IMR-90 (cell line): ENCODE data around the gene BRD8. TPM values are rescaled to one million over a fixed set of nuclear protein-coding genes. Genes with fewer than 3 reads are reported as not detected.

Experiments used
- ATAC-seq: fragments of 200-7000 bp; cut with Tn5 transposase; 2 replicates; pipeline ENCODE4 v1.9.1; 2020; ENCODE audit warnings: low read depth, mild to moderate bottlenecking, moderate library complexity
- BruUV-seq: library from RNA; stranded (reverse); fragments of 400-500 nt; replicated peaks from 2 replicates; lab custom pipeline; 2021; lab: Mats Ljungman, UMichigan
- CTCF ChIA-PET: fragments of 300-600 bp; formaldehyde crosslinking; extraction: SDS; loops from one replicate; lab custom pipeline; 2021; ENCODE audit warnings: antibody characterized with exemption; lab: Yijun Ruan, JAX
- POLR2A ChIA-PET: fragments of 300-600 bp; sonication (Branson Sonifier 250); formaldehyde crosslinking; loops from one replicate; lab custom pipeline; 2022; ENCODE audit warnings: antibody characterized with exemption; ENCODE audit not compliant: unreplicated experiment; lab: Charles Lee
- DNase-seq: peaks from one replicate; pipeline ENCODE4 v3.0.0; 2013
- H2AFZ ChIP-seq: replicated peaks from 2 replicates; pipeline ENCODE3; 2013; ENCODE audit warnings: low read length, mild to moderate bottlenecking; ENCODE audit not compliant: poor library complexity
- H2AK5ac ChIP-seq: 2 replicates; pipeline ENCODE4 v1.6.1; 2013; ENCODE audit warnings: low read depth, low read length, inconsistent platforms
- H2AK9ac ChIP-seq: replicated peaks from 2 replicates; pipeline ENCODE3; 2013; ENCODE audit warnings: mild to moderate bottlenecking, low read depth, low read length, moderate library complexity; ENCODE audit not compliant: poor library complexity
- H2BK120ac ChIP-seq: 2 replicates; pipeline ENCODE4 v1.6.1; 2013; ENCODE audit warnings: low read depth, low read length, inconsistent platforms
- H2BK15ac ChIP-seq: 3 replicates; pipeline ENCODE4 v1.6.1; 2013; ENCODE audit warnings: low read depth, low read length, inconsistent platforms
- H2BK20ac ChIP-seq: 2 replicates; pipeline ENCODE4 v1.6.1; 2013; ENCODE audit warnings: low read depth, mild to moderate bottlenecking, inconsistent platforms, low read length, moderate library complexity
- H2BK5ac ChIP-seq: 2 replicates; pipeline ENCODE4 v1.6.1; 2013; ENCODE audit warnings: mild to moderate bottlenecking, low read depth, low read length, inconsistent platforms; ENCODE audit not compliant: poor library complexity, severe bottlenecking
- H3K14ac ChIP-seq: replicated peaks from 2 replicates; pipeline ENCODE4 v1.6.1; 2013; ENCODE audit warnings: low read depth, low read length, inconsistent platforms
- H3K18ac ChIP-seq: 2 replicates; pipeline ENCODE4 v1.6.1; 2013; ENCODE audit warnings: low read depth, low read length, control low read depth
- H3K23ac ChIP-seq: 2 replicates; pipeline ENCODE4 v1.6.1; 2013; ENCODE audit warnings: low read depth, low read length, inconsistent platforms
- H3K27ac ChIP-seq: 2 replicates; pipeline ENCODE4 v1.5.1; 2013; ENCODE audit warnings: mild to moderate bottlenecking, control low read depth, low read length; ENCODE audit not compliant: insufficient read depth
- H3K27me3 ChIP-seq: 2 replicates; pipeline ENCODE4 v1.6.1; 2013; ENCODE audit warnings: low read length; ENCODE audit not compliant: control insufficient read depth, insufficient read depth
- H3K36me3 ChIP-seq: 2 replicates; pipeline ENCODE4 v1.6.1; 2013; ENCODE audit warnings: low read length, mixed read lengths; ENCODE audit not compliant: control insufficient read depth, insufficient read depth
- H3K4ac ChIP-seq: 2 replicates; pipeline ENCODE4 v1.6.1; 2013; ENCODE audit warnings: low read depth, low read length, inconsistent platforms
- H3K4me1 ChIP-seq: 2 replicates; pipeline ENCODE4 v1.6.1; 2013; ENCODE audit warnings: low read length, mixed read lengths; ENCODE audit not compliant: control insufficient read depth, insufficient read depth
- H3K4me2 ChIP-seq: 2 replicates; pipeline ENCODE4 v1.6.1; 2013; ENCODE audit warnings: low read depth, mild to moderate bottlenecking, control low read depth, low read length, moderate library complexity
- H3K4me3 ChIP-seq: 2 replicates; pipeline ENCODE4 v1.5.1; 2013; ENCODE audit warnings: low read depth, mild to moderate bottlenecking, control low read depth, low read length, moderate library complexity; ENCODE audit not compliant: insufficient read depth
- H3K56ac ChIP-seq: 2 replicates; pipeline ENCODE4 v1.6.1; 2013; ENCODE audit warnings: low read length, inconsistent platforms; ENCODE audit not compliant: insufficient read depth; ENCODE audit errors: extremely low read depth
- H3K79me1 ChIP-seq, 2 experiments: 2 replicates each; pipeline ENCODE4 v1.6.1; 2013; ENCODE audit warnings: low read length in 2 of 2, inconsistent platforms in 1 of 2, low read depth in 1 of 2
- H3K9ac ChIP-seq: 2 replicates; pipeline ENCODE4 v1.6.1; 2013; ENCODE audit warnings: low read depth, low read length, control low read depth
- H3K9me1 ChIP-seq: 2 replicates; pipeline ENCODE4 v1.6.1; 2013; ENCODE audit warnings: low read length, inconsistent platforms; ENCODE audit not compliant: insufficient read depth
- H3K9me3 ChIP-seq: 2 replicates; pipeline ENCODE4 v1.6.1; 2013; ENCODE audit warnings: low read length; ENCODE audit not compliant: control insufficient read depth, insufficient read depth
- H4K20me1 ChIP-seq: 2 replicates; pipeline ENCODE4 v1.6.1; 2013; ENCODE audit warnings: low read length, inconsistent platforms; ENCODE audit not compliant: insufficient read depth
- H4K5ac ChIP-seq: 2 replicates; pipeline ENCODE4 v1.6.1; 2013; ENCODE audit warnings: mild to moderate bottlenecking, low read depth, low read length, control low read depth
- H4K8ac ChIP-seq, 2 experiments: 2 replicates each; pipeline ENCODE4 v1.6.1; 2013; ENCODE audit warnings: low read depth in 2 of 2, low read length in 2 of 2, control low read depth in 1 of 2, inconsistent platforms in 1 of 2
- H4K91ac ChIP-seq: 2 replicates; pipeline ENCODE4 v1.6.1; 2013; ENCODE audit warnings: low read depth, low read length, inconsistent platforms; ENCODE audit not compliant: insufficient read depth
- BHLHE40 ChIP-seq: fragments of 150-350 bp; IDR thresholded peaks from 2 replicates; pipeline ENCODE4 v1.6.1; 2016; ENCODE audit warnings: mild to moderate bottlenecking, low read depth, low read length
- CHD1 ChIP-seq: IDR thresholded peaks from 2 replicates; pipeline ENCODE4 v1.6.1; 2012; ENCODE audit warnings: low read depth, low read length, improper control_type of control experiment
- ELK1 ChIP-seq: fragments of 150-350 bp; IDR thresholded peaks from 2 replicates; pipeline ENCODE4 v1.6.1; 2016; ENCODE audit warnings: low read depth, mild to moderate bottlenecking, low read length, moderate library complexity, borderline replicate concordance
- FOS ChIP-seq: fragments of 150-350 bp; IDR thresholded peaks from 2 replicates; pipeline ENCODE4 v1.6.1; 2016; ENCODE audit warnings: low read depth, low read length
- MAZ ChIP-seq: IDR thresholded peaks from 2 replicates; pipeline ENCODE4 v1.6.1; 2012; ENCODE audit warnings: low read depth, mild to moderate bottlenecking, low read length, improper control_type of control experiment, moderate library complexity, borderline replicate concordance
- MXI1 ChIP-seq: IDR thresholded peaks from 2 replicates; pipeline ENCODE4 v1.6.1; 2012; ENCODE audit warnings: low read depth, mild to moderate bottlenecking, low read length, moderate library complexity, borderline replicate concordance
- POLR2A ChIP-seq: IDR thresholded peaks from 2 replicates; pipeline ENCODE4 v1.6.1; 2012; ENCODE audit warnings: mild to moderate bottlenecking, low read depth, low read length
- WGBS, 2 experiments: methylation state at CpG; one replicate each; pipeline versions ENCODE4 v1.1.5 to v1.1.7; 2013; ENCODE audit warnings: missing lambda C conversion rate in 2 of 2; ENCODE audit not compliant: insufficient read length in 1 of 2; ENCODE audit errors: extremely low coverage in 2 of 2; 5-methylcytosine and 5-hydroxymethylcytosine counted together
- dilution Hi-C: fragments of 300-500 bp; cut with HindIII; formaldehyde crosslinking; loops from one replicate; pipeline ENCODE4 v1.14.3; 2018; ENCODE audit warnings: low sequenced_read_pairs; ENCODE audit not compliant: unreplicated experiment
- in situ Hi-C: fragments of 300-500 bp; cut with MboI; formaldehyde crosslinking; loops from 3 replicates; pipeline ENCODE4 v1.14.3; 2019; ENCODE audit warnings: low sequenced_read_pairs, inconsistent platforms, mixed read lengths
- intact Hi-C: fragments of 100-400 bp; cut with micrococcal nuclease; formaldehyde crosslinking; loops from 2 replicates; pipeline ENCODE4 v1.10.0; 2022
- polyA plus RNA-seq, 3 experiments: library from polyadenylated mRNA; depleted of rRNA; stranded (reverse); fragments of >200 nt; gene quantifications; 2 replicates each; pipeline ENCODE4 v1.2.3, GENCODE V29; 2012; ENCODE audit warnings: low replicate concordance in 1 of 3
- total RNA-seq: library from RNA; depleted of rRNA; stranded (reverse); fragments of >200 nt; gene quantifications from 2 replicates; pipeline ENCODE4 v1.2.3, GENCODE V29; 2012

Gene BRD8
- total and polyA plus RNA-seq, 2 of the 4 experiments (the other 2 are of a cell fraction) = 36.9 to 43.6 TPM

- Histone ChIP-seq H2AFZ (peak within 1 kb of the TSS; percentile 97), H3K18ac (no peak within 1 kb of the TSS), H3K4me1 (no peaks in the 10 kb centered on the region), H3K14ac (peak within 1 kb of the TSS; percentile 64), H2AK5ac (peak within 1 kb of the TSS; percentile 17; the same call in 1 of the 2 replicates), H2AK9ac (peak within 1 kb of the TSS; percentile 76), H3K27ac (peak within 1 kb of the TSS; percentile 75), H4K8ac (peak within 1 kb of the TSS; percentile 84 to 97), H2BK20ac (no peak within 1 kb of the TSS), H3K36me3 (peaks cover 4% of the 10 kb centered on the region), H3K4ac (peak within 1 kb of the TSS; percentile 85), H3K56ac (peak within 1 kb of the TSS; percentile 42; the same call in 1 of the 2 replicates), H2BK120ac (no peak within 1 kb of the TSS), H3K9ac (peak within 1 kb of the TSS; percentile 85), H4K91ac (peak within 1 kb of the TSS; percentile 67), H3K4me2 (peak within 1 kb of the TSS; percentile 83), H3K9me1 (no peaks in the 10 kb centered on the region), H3K9me3 (no peaks in the 10 kb centered on the region), H3K79me1 (peaks cover 22 to 26% of the 10 kb centered on the region in 2 experiments), H3K4me3 (peak within 1 kb of the TSS; percentile 84), H2BK15ac (no peak within 1 kb of the TSS), H4K5ac (peak within 1 kb of the TSS; percentile 73), H3K27me3 (no peaks in the 10 kb centered on the region), H3K23ac (peak within 1 kb of the TSS; percentile 85), H2BK5ac (peak within 1 kb of the TSS; percentile 74), H4K20me1 (no peaks in the 10 kb centered on the region)
- intact Hi-C loops = no loop called here
- in situ Hi-C loops = no loop called here
- dilution Hi-C loops = no loop called here
- WGBS, 2 experiments = 0% methylated on average over 10 of the region's 32 CpGs; no CpG with 5 or more reads in 1 of the 2 experiments
- ATAC-seq = peak; percentile 97
- DNase-seq = peak; percentile 97
- ChIA-PET POLR2A (no interaction called here), CTCF (interaction anchor here (1.4 to 1.8 kb wide), 2 partner anchors 10 to 29 kb away, joined by 3 to 8 read pairs; no protein-coding TSS in a partner anchor)
- BruUV-seq = no TSS peak
- TF ChIP-seq MAZ (peak; percentile 47; the same call in 1 of the 2 replicates), BHLHE40 (no peak), MXI1 (peak; percentile 98), POLR2A (peak; percentile 87), CHD1 (no peak), FOS (no peak; the same call in 1 of the 2 replicates), ELK1 (no peak)
Measured at GRCh38 chr5:138213161-138214029, 35.0 kb upstream of the BRD8 start, which contains the start of gene CDC23. Gene CDC23, minus strand, starts transcription at chr5:138213323. Its CDS starts 11 bp downstream, at chr5:138213312.
